Astrocyte of the cerebellum (primary cell): ENCODE data around the gene ARHGAP9.

Source experiments
- DNase-seq: peaks from one replicate; pipeline ENCODE4 v3.0.0-alpha.2; 2011; ENCODE audit warnings: low read depth
- H3K4me3 ChIP-seq: 2 replicates; pipeline ENCODE4 v1.5.1; 2011; ENCODE audit warnings: mild to moderate bottlenecking, low read depth, low read length, moderate library complexity
- in situ Hi-C: cut with HindIII; loops from 2 replicates; pipeline ENCODE4 v1.10.0; 2017; ENCODE audit warnings: low sequenced_read_pairs
- TF ChIP-seq, protein P1 (sequence below): IDR thresholded peaks from 2 replicates; pipeline ENCODE4 v1.5.1; 2012; ENCODE audit warnings: low read length, low read depth, moderate library complexity, mild to moderate bottlenecking; ENCODE audit errors: missing control alignments

The ARHGAP9 gene

DNA sequence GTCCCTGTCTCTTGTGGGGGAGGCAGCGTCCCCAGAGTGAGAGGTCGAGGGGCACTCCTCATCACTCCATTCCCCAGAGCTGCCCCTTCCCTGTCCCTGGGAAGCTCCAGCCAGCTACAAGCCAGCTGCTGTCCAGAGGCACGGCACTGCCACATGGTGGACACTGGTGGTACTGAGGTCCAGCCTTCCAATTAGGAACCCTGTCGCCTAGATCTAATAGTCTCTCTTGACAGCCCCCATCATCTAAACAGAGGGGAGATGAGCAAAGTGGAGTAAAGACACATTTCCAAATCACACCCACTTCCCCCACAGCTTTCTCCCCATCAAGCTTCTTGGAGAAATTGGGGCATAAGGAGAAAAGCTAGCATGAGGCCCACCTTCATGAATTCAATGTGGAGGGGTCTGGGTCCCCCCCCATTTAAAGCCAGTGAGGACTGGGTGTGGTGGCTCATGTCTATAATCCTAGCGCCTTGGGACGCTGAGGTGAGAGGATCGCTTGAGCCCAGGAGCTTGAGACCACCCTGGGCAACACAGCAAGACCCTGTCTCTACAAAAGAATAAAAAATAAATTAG, 26.6 kb downstream of the ARHGAP9 start:
- TF ChIP-seq, protein P1, sequence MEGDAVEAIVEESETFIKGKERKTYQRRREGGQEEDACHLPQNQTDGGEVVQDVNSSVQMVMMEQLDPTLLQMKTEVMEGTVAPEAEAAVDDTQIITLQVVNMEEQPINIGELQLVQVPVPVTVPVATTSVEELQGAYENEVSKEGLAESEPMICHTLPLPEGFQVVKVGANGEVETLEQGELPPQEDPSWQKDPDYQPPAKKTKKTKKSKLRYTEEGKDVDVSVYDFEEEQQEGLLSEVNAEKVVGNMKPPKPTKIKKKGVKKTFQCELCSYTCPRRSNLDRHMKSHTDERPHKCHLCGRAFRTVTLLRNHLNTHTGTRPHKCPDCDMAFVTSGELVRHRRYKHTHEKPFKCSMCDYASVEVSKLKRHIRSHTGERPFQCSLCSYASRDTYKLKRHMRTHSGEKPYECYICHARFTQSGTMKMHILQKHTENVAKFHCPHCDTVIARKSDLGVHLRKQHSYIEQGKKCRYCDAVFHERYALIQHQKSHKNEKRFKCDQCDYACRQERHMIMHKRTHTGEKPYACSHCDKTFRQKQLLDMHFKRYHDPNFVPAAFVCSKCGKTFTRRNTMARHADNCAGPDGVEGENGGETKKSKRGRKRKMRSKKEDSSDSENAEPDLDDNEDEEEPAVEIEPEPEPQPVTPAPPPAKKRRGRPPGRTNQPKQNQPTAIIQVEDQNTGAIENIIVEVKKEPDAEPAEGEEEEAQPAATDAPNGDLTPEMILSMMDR: peak; percentile 93
- DNase-seq: no peak
- H3K4me3 ChIP-seq: no peak overlapping the region
- in situ Hi-C loops: loop anchor here (25.0 kb wide), 1 partner anchor 141 kb away; no protein-coding TSS in a partner anchor

GRCh38 chr12:57452181-57452936, 27.3 kb downstream of the ARHGAP9 start:
- TF ChIP-seq, protein P1: no peak
- in situ Hi-C loops: loop anchor here (25.0 kb wide), 1 partner anchor 140 kb away; no protein-coding TSS in a partner anchor
- no peak overlapping the region for H3K4me3 ChIP-seq
- DNase-seq: no peak

DNA sequence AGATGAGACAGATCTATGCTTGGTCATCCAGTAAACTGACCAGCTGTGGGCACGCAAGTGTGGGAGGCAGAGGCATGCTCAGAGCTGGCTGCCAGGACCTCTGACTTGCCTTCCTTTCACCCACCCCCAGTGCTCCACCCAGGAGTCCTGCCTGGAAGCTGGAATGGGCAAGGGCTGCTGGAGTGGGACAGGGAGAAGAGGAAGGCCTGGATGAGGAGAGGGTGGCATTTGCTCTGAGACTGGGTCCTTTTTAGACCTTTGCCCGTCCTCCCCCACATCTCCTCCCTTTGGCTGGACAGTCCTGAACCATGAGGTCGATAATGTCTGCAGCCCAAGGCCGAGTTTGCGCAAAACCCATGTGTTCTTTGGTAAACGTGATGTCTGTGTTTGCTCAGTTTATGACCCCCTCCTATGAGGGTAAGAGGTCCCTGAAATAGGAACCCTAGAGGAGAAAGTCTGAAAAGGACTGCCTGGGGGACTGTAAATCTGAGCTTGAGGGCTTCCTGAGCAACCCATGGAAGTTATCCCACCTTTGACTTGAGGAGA, 28.4 kb downstream of the ARHGAP9 start:
- in situ Hi-C loops: loop anchor here (25.0 kb wide), 1 partner anchor 139 kb away; no protein-coding TSS in a partner anchor

DNA sequence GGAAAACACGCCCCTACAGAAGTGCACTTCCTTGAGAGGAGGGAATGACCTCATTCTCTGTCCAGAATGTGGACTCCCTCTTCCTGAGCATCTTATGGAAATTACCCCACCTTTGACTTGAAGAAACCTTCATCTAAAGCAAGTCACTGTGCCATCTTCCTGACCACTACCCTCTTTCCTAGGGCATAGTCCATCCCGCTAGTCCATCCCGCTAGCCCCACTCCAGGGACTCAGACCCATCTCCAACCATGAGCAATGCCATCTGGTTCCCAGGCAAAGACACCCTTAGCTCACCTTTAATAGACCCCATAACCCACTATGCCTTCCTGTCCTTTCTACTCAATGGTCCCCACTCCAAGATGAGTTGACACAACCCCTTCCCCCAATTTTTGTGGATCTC, 29.6 kb downstream of the ARHGAP9 start:
- TF ChIP-seq, protein P1: no peak
- no peak for DNase-seq
- in situ Hi-C loops: loop anchor here (25.0 kb wide), 1 partner anchor 138 kb away; no protein-coding TSS in a partner anchor
- no peak overlapping the region for H3K4me3 ChIP-seq

More for the DNA sequence above, 28.4 kb downstream of the ARHGAP9 start:
- TF ChIP-seq, protein P1: no peak
- no peak overlapping the region for H3K4me3 ChIP-seq
- DNase-seq: no peak

- TF ChIP-seq, protein P1: no peak
- DNase-seq: no peak
- no peak overlapping the region for H3K4me3 ChIP-seq
- in situ Hi-C loops: no loop called here
Measured at GRCh38 chr12:57449375-57449774, 30.3 kb downstream of the ARHGAP9 start.

DNA sequence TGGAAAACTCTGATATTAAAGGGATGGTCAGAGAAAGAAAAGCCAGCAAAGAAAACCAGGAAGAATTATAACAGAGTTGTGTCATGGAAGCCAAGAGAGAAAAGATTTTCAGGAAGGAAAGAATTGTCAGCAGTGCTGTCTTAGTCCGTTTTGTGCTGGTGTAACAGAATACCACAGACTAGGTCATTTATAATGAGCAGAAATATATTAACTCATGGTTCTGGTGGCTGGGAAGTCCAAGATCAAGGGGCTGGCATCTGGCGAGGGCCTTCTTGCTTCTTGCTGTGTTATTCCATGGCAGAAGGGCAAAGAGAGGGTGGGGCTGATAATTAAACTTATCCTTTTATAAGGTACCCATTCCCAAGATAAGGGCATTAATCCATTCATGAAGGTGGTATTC, 31.0 kb downstream of the ARHGAP9 start:
- DNase-seq: no peak
- in situ Hi-C loops: no loop called here
- TF ChIP-seq, protein P1: no peak
- H3K4me3 ChIP-seq: no peak overlapping the region
